ENCODE measurements around the gene KRTDAP. TPM values are rescaled to one million over a fixed set of nuclear protein-coding genes. Genes with fewer than 3 reads are reported as not detected.

KRTDAP gene
- polyA plus RNA-seq, 1 of the 3 experiments (the other 2 are of a cell fraction), result not detected

DNA sequence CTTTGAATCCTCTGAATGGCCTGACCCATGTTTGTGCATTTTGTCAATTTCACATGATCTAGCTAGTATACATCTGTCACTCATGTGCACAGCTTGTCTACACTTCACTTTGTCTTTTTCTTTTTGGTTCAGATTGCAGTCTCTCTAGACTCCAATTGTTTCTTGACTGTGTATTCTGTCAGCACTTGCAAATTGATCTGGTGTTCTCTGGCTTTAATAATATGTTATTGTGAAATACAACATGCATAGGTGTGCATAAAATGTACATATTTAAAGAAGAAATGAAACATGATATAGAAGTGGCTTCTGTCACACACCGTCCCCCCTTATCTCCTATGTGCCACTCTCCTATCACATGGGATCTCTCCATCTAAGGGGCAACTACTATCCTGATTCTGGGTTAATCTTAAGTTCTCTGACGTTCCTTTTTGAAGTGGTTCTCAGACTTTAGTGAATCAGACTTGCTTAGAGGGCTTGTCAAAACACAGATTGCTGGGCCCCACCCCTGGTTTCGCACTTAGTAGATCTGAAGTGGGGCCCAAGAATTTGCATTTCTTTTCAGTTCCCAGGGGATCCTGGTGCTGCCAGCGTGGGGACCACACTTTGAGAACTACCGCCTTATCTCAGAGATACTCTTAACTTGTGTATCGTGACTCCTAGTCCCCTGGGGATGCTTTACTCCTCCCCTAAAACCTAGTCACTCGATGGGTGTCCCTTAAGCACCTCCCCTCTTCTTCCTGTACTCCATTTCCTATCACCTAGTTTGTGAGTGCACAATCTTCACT is 5.8 kb downstream of the KRTDAP start (continued):
- TF ChIP-seq EZH2phosphoT487 (IDR thresholded peaks at IDR 0.05; ENCODE audit: borderline replicate concordance, low read depth), result no peak

DNA sequence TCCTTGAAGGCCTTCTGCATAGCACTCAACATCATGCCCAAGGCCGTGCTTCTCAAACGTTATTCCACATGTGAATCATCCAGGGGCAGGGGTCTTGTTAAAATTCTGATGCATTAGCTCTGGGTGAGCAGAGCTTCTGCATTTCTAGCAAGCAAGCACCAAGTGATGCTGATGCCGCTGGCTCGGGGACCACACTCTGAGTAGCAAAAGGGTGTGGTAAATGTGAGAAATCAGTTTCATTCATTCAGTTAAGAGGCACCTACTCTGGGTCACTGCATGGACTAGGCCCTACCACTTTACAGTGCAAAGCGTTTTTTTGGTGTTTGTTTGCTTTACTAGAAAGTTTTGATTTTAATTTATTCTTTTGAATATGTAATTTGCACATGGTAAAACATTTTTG is 7.2 kb downstream of the KRTDAP start:
- ChIA-PET CTCF (interaction anchor here (0.6 to 4.5 kb wide), 2 partner anchors 12 to 77 kb away, joined by 4 to 40 read pairs; no protein-coding TSS in a partner anchor), POLR2A (no interaction called here)
- H3K4me2 ChIP-seq, result no peak overlapping the region
- H3K9me2 ChIP-seq, result no peaks in the 10 kb centered on the region
- no peaks in the 10 kb centered on the region for H4K20me1 ChIP-seq (ENCODE audit: insufficient read depth)
- no peak overlapping the region for H2AFZ ChIP-seq (ENCODE audit: low read depth)
- H3K79me2 ChIP-seq (ENCODE audit: insufficient read depth), result no peaks in the 10 kb centered on the region
- H3K9me3 ChIP-seq, result no peaks in the 10 kb centered on the region
- DNase-seq, result no peak
- H3F3A ChIP-seq (replicated peaks; ENCODE audit: insufficient read depth), result no peaks in the 10 kb centered on the region
- 13% methylated on average over 5 of the region's 5 CpGs for WGBS (ENCODE audit: low lambda C conversion rate)
- TF ChIP-seq, protein P1, sequence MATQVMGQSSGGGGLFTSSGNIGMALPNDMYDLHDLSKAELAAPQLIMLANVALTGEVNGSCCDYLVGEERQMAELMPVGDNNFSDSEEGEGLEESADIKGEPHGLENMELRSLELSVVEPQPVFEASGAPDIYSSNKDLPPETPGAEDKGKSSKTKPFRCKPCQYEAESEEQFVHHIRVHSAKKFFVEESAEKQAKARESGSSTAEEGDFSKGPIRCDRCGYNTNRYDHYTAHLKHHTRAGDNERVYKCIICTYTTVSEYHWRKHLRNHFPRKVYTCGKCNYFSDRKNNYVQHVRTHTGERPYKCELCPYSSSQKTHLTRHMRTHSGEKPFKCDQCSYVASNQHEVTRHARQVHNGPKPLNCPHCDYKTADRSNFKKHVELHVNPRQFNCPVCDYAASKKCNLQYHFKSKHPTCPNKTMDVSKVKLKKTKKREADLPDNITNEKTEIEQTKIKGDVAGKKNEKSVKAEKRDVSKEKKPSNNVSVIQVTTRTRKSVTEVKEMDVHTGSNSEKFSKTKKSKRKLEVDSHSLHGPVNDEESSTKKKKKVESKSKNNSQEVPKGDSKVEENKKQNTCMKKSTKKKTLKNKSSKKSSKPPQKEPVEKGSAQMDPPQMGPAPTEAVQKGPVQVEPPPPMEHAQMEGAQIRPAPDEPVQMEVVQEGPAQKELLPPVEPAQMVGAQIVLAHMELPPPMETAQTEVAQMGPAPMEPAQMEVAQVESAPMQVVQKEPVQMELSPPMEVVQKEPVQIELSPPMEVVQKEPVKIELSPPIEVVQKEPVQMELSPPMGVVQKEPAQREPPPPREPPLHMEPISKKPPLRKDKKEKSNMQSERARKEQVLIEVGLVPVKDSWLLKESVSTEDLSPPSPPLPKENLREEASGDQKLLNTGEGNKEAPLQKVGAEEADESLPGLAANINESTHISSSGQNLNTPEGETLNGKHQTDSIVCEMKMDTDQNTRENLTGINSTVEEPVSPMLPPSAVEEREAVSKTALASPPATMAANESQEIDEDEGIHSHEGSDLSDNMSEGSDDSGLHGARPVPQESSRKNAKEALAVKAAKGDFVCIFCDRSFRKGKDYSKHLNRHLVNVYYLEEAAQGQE (IDR thresholded peaks at IDR 0.05; ENCODE audit: low read depth, low read length), result no peak
- H3K9ac ChIP-seq, result no peak overlapping the region
- no peaks in the 10 kb centered on the region for H3K36me3 ChIP-seq (replicated peaks in 1 of 2; ENCODE audit: control insufficient read depth in 1 of 2, insufficient read depth in 2 of 2, low read length in 1 of 2)
- no peak overlapping the region for H3K27ac ChIP-seq (ENCODE audit: low read depth in 2 of 2, low read length in 1 of 2)
- peaks cover 59% of the 10 kb centered on the region for H3K27me3 ChIP-seq (ENCODE audit: insufficient read depth)
- no peaks in the 10 kb centered on the region; a peak in 1 of 4 replicates for H3K4me1 ChIP-seq (ENCODE audit: control insufficient read depth in 1 of 2, insufficient read depth in 2 of 2, low read depth in 1 of 2, low read length in 1 of 2)
- no peak overlapping the region for H3K4me3 ChIP-seq (ENCODE audit: low read depth in 2 of 2, low read length in 1 of 2)

DNA sequence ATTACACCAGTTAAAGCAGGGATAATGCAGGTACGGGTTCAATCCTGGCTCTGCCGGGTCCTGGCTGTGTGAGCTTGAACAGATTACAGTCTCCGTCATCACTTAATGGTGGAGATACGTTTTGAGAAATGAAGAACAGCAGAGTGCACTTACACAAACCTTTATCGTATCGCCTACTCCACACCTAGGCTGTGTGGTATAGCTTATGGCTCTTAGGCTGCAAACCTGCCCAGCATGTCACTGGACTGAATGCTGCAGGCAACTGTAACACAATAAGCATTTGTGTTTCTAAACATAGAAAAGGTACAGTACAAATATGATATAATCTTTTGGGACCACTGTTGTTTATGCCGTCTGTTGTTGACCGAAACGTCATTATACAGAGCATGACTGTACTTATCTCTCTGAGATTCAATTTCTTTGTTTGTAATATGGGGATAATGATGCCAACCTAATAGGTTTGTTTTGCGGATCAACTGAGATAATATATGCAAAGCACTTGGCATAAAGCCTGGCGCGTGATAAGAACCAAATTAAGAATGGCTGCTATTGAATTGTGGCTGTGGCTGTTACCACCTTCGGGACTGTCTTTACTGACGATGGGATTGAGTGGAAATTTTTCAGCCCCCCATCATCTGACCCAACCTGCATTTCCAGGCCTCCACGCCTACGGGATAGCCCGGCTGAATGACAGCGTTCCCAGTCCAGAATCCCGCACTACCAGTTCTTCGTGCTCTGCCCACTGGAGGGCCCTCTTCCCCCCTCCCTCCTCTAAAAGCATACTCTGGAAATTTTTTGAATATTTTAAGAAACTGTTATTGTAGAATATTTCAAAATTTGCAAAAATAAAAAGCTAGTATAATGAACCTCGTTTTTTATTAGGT is 11.2 kb downstream of the KRTDAP start:
- Histone ChIP-seq H3K9me2 (no peaks in the 10 kb centered on the region), H3K4me1 (ENCODE audit: control insufficient read depth in 1 of 2, insufficient read depth in 2 of 2, low read depth in 1 of 2, low read length in 1 of 2) (no peaks in the 10 kb centered on the region; a peak in 1 of 4 replicates), H3K4me2 (no peak overlapping the region), H3K27me3 (ENCODE audit: insufficient read depth) (peaks cover 66% of the 10 kb centered on the region; the same call in 1 of the 2 replicates), H3F3A (replicated peaks; ENCODE audit: insufficient read depth) (no peaks in the 10 kb centered on the region), H4K20me1 (ENCODE audit: insufficient read depth) (no peaks in the 10 kb centered on the region), H3K9ac (no peak overlapping the region), H3K36me3 (replicated peaks in 1 of 2; ENCODE audit: control insufficient read depth in 1 of 2, insufficient read depth in 2 of 2, low read length in 1 of 2) (no peaks in the 10 kb centered on the region), H3K27ac (ENCODE audit: low read depth in 2 of 2, low read length in 1 of 2) (no peak overlapping the region), H2AFZ (ENCODE audit: low read depth) (no peak overlapping the region), H3K9me3 (no peaks in the 10 kb centered on the region), H3K79me2 (ENCODE audit: insufficient read depth) (no peaks in the 10 kb centered on the region), H3K4me3 (ENCODE audit: low read depth in 2 of 2, low read length in 1 of 2) (no peak overlapping the region)
- DNase-seq, result no peak
- TF ChIP-seq, protein P1 (IDR thresholded peaks at IDR 0.05; ENCODE audit: low read depth, low read length), result no peak
- no peak for TF ChIP-seq JUND (IDR thresholded peaks at IDR 0.05)
- TF ChIP-seq, protein P2, sequence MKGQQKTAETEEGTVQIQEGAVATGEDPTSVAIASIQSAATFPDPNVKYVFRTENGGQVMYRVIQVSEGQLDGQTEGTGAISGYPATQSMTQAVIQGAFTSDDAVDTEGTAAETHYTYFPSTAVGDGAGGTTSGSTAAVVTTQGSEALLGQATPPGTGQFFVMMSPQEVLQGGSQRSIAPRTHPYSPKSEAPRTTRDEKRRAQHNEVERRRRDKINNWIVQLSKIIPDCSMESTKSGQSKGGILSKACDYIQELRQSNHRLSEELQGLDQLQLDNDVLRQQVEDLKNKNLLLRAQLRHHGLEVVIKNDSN (IDR thresholded peaks at IDR 0.05; ENCODE audit: borderline replicate concordance, low read depth), result no peak
- 0 out of 2 replicates have a peak, but pooled peaks have one; percentile 18 for TF ChIP-seq GATA2 (CRISPR knock-in tag; IDR thresholded peaks at IDR 0.05)
- no peak for TF ChIP-seq POLR2AphosphoS5 (IDR thresholded peaks at IDR 0.05; ENCODE audit: low read depth, low read length)
- no peak for TF ChIP-seq RXRA (IDR thresholded peaks at IDR 0.05; ENCODE audit: borderline replicate concordance, low read depth)
- TF ChIP-seq EP300 (IDR thresholded peaks at IDR 0.05; ENCODE audit: borderline replicate concordance in 1 of 2, low read depth in 1 of 2, low read length in 1 of 2), result no peak
- TF ChIP-seq, protein P3, sequence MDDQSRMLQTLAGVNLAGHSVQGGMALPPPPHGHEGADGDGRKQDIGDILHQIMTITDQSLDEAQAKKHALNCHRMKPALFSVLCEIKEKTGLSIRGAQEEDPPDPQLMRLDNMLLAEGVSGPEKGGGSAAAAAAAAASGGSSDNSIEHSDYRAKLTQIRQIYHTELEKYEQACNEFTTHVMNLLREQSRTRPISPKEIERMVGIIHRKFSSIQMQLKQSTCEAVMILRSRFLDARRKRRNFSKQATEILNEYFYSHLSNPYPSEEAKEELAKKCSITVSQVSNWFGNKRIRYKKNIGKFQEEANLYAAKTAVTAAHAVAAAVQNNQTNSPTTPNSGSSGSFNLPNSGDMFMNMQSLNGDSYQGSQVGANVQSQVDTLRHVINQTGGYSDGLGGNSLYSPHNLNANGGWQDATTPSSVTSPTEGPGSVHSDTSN (IDR thresholded peaks at IDR 0.05), result no peak
- ChIA-PET POLR2A (no interaction called here), CTCF (interaction anchor here (1.0 to 2.1 kb wide), 6 partner anchors 10 to 184 kb away, joined by 3 to 12 read pairs (median 4); no protein-coding TSS in a partner anchor)
- WGBS (ENCODE audit: low lambda C conversion rate), result 19% methylated on average over 21 of the region's 21 CpGs

Measured in SK-N-SH (cell line).